ENCODE results near the gene SLC35F5.

GRCh38 chr2:113767811-113768460 is 11.5 kb upstream of the SLC35F5 start:
- no peak for TF ChIP-seq EP300 (IDR thresholded peaks at IDR 0.05)
- no peak for TF ChIP-seq CTCF (IDR thresholded peaks at IDR 0.05)
- TF ChIP-seq POLR2A (IDR thresholded peaks at IDR 0.05): no peak
